Neural crest cell (in vitro differentiated cells): Measurements from ENCODE around the gene MRPL30. TPM values are rescaled to one million over a fixed set of nuclear protein-coding genes. Genes with fewer than 3 reads are reported as not detected.
A peak's percentile ranks its signal among the peaks of the same experiment; 100 is the strongest.
"Not testable (repeated sequence)": the region's sequence is repeated elsewhere in the genome, so short reads cannot be mapped to it uniquely, and the experiment has no call there.

Experiments
- DNase-seq: peaks from one replicate; pipeline ENCODE4 v3.0.0; 2021; ENCODE audit warnings: low read depth, mixed read lengths, low spot score
- H3K27ac Mint-ChIP-seq: one replicate; pipeline ENCODE4 v1.8.0; 2021; ENCODE audit warnings: mild to moderate bottlenecking, mixed read lengths; ENCODE audit not compliant: unreplicated experiment
- H3K27me3 Mint-ChIP-seq: 2 replicates; pipeline ENCODE4 v1.8.0; 2021; ENCODE audit warnings: low read depth, mild to moderate bottlenecking, mixed read lengths
- H3K36me3 Mint-ChIP-seq: 2 replicates; pipeline ENCODE4 v1.8.0; 2021; ENCODE audit warnings: low read depth, mild to moderate bottlenecking, mixed read lengths
- H3K4me1 Mint-ChIP-seq: 2 replicates; pipeline ENCODE4 v1.8.0; 2021; ENCODE audit warnings: mixed read lengths
- H3K4me3 Mint-ChIP-seq: one replicate; pipeline ENCODE4 v1.8.0; 2021; ENCODE audit warnings: mild to moderate bottlenecking, mixed read lengths
- H3K9me3 Mint-ChIP-seq: 2 replicates; pipeline ENCODE4 v1.8.0; 2021; ENCODE audit warnings: mixed read lengths
- total RNA-seq: library from RNA; stranded (reverse); gene quantifications from 2 replicates; pipeline ENCODE4 v1.2.1, GENCODE V29; 2021
- TF ChIP-seq, protein P1 (sequence below): fragments of 200-600 bp; sonication (generic); conservative IDR thresholded peaks from 2 replicates; pipeline ENCODE4 v1.5.0; 2021; ENCODE audit warnings: antibody characterized with exemption, mild to moderate bottlenecking

MRPL30 gene
- total RNA-seq, 1 donor from 2014 or later, result 44.3 TPM

DNA sequence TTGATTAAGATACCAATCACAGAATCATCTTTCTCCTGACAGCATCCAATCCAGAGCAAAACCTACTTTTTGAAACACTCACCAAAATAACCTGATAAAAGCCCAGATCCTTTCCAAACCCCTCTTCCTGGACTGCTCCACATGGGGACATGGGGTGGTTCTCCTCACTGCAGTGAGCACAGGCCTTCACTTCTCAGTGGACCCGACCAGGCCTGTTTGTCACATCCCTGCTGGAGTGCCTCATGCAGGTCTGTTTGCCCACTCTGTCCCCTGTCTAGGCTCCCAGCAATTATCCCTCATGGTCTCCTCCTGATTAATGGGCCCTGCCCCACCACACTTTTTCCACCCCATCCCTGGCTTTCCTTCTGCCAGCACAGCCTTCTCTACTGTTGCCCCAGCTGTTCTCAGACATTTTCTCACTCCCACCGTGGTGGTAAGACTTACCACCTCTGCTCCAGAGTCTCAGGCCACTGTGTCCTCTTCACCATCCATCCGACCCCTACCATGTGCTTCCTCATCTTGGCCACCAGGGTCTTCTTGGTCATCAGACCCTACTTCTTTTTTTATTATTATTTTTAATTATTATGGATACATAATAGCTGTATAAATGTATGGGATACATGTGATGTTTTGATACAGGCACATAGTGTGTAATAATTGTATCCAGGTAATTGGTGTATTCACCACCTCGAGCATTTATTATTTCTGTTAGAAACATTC, 21.1 kb downstream of the MRPL30 start:
- TF ChIP-seq, protein P1, sequence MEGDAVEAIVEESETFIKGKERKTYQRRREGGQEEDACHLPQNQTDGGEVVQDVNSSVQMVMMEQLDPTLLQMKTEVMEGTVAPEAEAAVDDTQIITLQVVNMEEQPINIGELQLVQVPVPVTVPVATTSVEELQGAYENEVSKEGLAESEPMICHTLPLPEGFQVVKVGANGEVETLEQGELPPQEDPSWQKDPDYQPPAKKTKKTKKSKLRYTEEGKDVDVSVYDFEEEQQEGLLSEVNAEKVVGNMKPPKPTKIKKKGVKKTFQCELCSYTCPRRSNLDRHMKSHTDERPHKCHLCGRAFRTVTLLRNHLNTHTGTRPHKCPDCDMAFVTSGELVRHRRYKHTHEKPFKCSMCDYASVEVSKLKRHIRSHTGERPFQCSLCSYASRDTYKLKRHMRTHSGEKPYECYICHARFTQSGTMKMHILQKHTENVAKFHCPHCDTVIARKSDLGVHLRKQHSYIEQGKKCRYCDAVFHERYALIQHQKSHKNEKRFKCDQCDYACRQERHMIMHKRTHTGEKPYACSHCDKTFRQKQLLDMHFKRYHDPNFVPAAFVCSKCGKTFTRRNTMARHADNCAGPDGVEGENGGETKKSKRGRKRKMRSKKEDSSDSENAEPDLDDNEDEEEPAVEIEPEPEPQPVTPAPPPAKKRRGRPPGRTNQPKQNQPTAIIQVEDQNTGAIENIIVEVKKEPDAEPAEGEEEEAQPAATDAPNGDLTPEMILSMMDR, result peak; percentile 49
- Mint-ChIP-seq H3K9me3 (peaks cover 4% of the 10 kb centered on the region), H3K36me3 (peaks cover 32% of the 10 kb centered on the region), H3K27me3 (no peaks in the 10 kb centered on the region), H3K4me1 (no peaks in the 10 kb centered on the region), H3K4me3 (no peak overlapping the region), H3K27ac (no peak overlapping the region)
- no peak for DNase-seq

DNA sequence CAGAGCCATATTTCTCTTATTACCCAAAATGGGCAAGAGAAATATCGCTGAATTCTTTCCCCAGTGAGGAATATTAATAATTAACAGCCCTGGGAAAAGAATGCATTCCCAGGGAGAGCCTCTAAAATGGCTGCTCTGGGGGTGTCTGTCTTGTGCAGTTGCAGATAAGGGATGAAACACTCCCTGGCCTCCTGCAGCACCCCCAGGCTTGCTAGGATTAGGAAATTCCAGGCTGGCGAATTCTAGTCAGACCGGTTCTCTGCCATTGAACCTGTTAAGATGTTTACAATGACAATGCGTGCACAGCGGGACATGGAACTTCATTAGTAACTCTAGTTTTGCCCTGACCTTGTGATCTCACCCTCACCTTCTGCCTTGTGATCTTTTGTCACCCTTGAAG, 24.5 kb downstream of the MRPL30 start:
- H3K27ac Mint-ChIP-seq, result no peak overlapping the region
- no peak for DNase-seq
- H3K36me3 Mint-ChIP-seq, result peaks cover 57% of the 10 kb centered on the region
- no peaks in the 10 kb centered on the region for H3K27me3 Mint-ChIP-seq
- H3K4me1 Mint-ChIP-seq, result no peaks in the 10 kb centered on the region
- no peak overlapping the region for H3K4me3 Mint-ChIP-seq
- H3K9me3 Mint-ChIP-seq, result peaks cover 12% of the 10 kb centered on the region
- TF ChIP-seq, protein P1, result no peak

DNA sequence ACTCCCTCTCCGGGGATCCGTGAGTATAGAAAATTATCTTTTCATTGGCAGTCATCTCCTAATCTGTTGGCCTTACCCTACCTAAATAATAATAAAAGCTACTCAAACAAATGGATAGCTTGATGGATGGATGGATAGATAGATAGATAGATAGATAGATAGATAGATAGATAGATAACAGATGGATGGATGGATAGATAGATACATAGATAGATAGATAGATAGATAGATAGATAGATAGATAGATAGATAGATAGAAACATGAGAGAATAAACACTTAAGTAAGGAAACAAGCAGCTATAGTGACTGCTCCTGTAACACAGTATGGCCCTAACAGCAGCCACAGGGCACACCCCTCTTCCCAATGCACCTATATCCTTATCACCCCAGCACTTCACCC, 35.1 kb downstream of the MRPL30 start:
- H3K4me1 Mint-ChIP-seq, result no peaks in the 10 kb centered on the region
- TF ChIP-seq, protein P1, result no peak
- H3K4me3 Mint-ChIP-seq, result no peak overlapping the region
- H3K27me3 Mint-ChIP-seq, result no peaks in the 10 kb centered on the region
- no peak for DNase-seq
- H3K36me3 Mint-ChIP-seq, result peaks cover 21% of the 10 kb centered on the region
- H3K9me3 Mint-ChIP-seq, result peaks cover 5% of the 10 kb centered on the region
- no peak overlapping the region for H3K27ac Mint-ChIP-seq

DNA sequence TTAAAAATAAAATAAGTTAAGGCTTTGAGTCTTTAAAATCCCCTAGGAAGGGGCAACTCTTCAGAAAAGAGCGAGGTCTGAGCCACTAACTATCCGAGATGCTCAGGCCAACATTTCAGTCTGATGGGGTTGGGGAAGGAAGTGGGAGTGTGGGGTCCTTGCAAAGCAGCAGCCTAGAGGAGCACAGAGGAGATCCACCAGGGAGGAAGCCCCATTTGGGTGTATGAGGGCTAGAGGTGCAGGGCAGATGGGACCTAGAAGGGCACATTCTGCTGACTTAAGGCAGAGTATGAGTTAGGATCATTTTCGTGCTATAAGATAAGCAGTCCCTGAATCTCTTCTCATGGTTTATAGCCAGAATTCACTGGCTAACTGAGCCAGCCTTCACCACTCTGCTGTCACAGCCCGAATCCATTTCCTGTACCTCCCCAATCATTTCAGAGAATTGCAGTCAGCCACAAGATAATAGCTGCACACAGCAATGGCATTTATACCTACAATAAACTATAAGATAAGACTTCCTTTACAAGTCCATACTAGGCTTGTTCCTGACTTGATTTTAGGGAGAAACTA, 37.0 kb downstream of the MRPL30 start:
- H3K4me3 Mint-ChIP-seq, result no peak overlapping the region
- TF ChIP-seq, protein P1, result no peak

DNA sequence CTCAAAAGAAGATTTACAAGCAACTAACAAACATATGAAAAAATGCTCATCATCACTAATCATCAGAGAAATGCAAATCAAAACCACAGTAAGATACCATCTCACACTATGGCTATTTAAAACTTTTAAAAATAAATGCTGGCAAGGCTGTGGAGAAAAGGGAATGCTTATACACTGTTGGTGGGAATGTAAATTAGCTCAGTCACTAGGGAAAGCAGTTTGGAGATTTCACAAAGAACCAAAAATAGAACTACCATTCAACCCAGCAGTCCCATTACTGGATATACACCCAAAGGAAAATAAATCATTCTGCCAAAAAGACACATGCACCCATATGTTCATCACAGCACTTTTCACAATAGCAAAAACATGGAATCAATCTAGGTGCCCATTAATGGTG, 52.2 kb downstream of the MRPL30 start:
- peaks cover 27% of the 10 kb centered on the region for H3K9me3 Mint-ChIP-seq
- not testable (repeated sequence) for H3K27ac Mint-ChIP-seq, H3K27me3 Mint-ChIP-seq, DNase-seq, H3K4me3 Mint-ChIP-seq, H3K4me1 Mint-ChIP-seq
- peaks cover 25% of the 10 kb centered on the region for H3K36me3 Mint-ChIP-seq

More for the DNA sequence above, 37.0 kb downstream of the MRPL30 start:
- Mint-ChIP-seq H3K27ac (no peak overlapping the region), H3K4me1 (no peaks in the 10 kb centered on the region), H3K27me3 (no peaks in the 10 kb centered on the region), H3K36me3 (peaks cover 27% of the 10 kb centered on the region), H3K9me3 (peaks cover 5% of the 10 kb centered on the region)
- DNase-seq, result no peak

DNA sequence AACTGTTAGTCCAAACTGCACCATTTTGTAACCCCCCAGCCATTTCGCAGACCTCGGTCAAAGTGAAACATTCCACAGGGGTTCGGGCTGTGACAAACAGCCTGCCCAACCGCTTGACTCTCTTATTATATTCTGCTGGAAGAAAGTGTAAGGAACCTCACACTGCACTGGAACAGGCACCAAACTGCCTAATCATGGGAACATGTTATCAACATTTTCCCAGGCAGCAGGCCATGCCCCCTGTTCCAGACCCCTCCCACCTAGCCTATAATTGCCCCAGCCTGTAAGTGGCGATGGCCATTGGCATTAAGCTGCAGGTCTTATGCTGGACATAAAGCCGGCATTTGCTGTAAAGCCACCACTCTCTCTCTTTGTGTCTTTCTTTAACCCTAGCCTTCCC, 57.6 kb downstream of the MRPL30 start:
- Mint-ChIP-seq H3K9me3 (peaks cover 7% of the 10 kb centered on the region), H3K27ac (no peak overlapping the region), H3K27me3 (no peaks in the 10 kb centered on the region), H3K4me1 (no peaks in the 10 kb centered on the region), H3K36me3 (peaks cover 7% of the 10 kb centered on the region), H3K4me3 (no peak overlapping the region)
- TF ChIP-seq, protein P1, result no peak
- no peak for DNase-seq
